B cell (primary cell): Measurements from ENCODE around the gene MFSD2A.

ENCODE experiments used
- CTCF ChIP-seq: fragments of 200-600 bp; IDR thresholded peaks from one replicate; pipeline ENCODE4 v1.8.0; 2022; ENCODE audit warnings: antibody characterized with exemption, mild to moderate bottlenecking
- EZH2 ChIP-seq: IDR thresholded peaks from 2 replicates; pipeline ENCODE4 v1.6.1; 2012; ENCODE audit warnings: borderline replicate concordance, low read depth, mild to moderate bottlenecking, moderate library complexity, low read length; ENCODE audit not compliant: insufficient read depth, poor library complexity, severe bottlenecking

DNA sequence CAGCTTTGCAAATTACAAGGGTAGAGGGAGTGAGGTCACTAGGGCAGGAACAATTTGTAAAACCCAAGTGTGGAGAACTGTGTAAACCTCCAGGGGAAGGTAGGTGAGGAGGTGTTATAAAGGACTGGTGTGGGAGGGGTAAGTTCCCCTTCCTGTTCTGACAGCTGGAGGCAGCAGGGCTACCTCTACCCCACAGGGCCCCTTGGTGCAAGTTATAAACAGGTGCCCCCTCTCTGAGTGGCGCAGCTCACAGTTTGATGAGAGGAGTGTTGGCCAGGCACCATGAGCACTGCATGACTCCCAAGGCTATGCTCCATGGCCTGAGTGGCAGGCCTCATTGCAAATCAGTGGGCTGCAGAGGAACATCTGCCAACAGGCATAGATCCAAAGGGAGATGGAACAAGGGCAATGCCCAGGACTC, 41.0 kb downstream of the MFSD2A start:
- TF ChIP-seq CTCF (no peak), EZH2 (no peak)
